ENCODE data around the gene CALB2.

The CALB2 gene

DNA sequence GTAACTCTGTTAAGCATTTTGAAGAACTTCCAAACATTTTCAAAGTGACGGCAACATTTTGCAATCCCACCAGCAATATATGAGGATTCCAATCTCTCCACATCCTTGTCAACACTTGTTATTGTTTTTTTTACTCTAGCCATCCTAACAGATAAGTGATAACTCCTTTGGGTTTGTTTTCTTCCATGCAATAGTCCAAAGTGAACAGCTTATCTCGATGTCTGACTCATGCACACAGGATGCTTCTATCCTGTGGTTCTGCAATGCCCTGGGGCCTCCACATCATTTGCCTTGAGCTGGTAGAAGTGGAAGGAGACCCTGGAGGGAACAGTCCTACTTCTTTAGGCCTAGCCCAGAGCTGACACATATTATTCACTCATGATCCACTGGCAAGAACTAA is 70.4 kb downstream of the CALB2 start:
- no peak for DNase-seq

DNA sequence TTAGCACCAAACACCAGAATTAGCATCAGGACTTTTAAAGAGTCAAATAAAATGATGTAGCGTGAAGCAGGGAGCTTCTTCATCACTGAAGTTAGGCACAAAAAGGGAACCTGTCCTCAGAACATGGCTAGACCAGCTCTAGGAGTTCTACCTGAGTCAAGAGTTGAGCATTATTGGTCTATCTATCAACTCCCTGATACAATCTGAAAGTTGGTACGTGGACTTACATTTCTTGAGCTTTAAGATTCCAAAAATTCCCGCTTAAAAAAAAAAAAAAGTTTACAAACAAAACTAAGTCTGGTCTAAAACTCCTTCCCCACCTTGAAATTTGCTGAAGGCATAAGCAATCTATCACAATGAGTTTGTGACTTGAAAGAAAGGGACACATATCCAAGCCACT is 71.1 kb downstream of the CALB2 start:
- no peak for DNase-seq

DNA sequence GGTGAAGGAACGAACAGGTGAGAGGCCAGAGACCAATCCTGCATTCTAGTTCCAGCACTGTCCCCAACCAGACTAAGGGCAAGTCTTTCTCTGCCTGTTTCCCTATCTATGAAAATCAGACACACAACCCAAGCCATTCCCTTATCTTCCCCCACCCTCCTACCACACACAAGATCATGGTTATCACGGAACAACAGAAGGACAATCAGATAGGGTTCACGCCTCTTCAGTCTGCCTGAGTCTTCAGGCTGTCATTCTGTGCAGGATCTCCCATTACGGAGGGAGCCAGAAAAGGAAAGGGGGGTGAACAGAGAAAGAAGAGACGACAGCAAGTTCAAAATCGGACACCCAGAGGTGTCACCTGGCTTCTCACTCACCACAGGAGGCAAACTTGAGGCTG is 72.2 kb downstream of the CALB2 start:
- no peak for DNase-seq

DNA sequence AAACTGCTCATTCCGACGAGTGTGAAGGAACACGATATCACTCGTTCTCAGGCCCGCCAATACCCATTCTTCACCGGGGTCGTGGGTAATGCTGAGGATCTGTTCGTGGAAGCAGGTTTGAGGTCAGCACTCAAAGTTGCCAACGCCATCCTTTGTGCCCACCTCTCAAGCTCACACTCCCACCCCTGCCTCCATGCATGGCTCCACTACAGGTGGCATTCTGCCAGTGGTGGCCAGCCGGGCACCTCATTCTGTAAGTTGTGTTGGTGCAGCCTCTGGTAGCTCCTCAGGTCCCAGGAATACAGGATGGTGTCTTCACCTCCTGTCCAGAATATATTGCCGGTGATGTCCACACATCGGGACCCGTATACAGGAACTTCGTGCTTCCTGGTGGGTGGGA is 72.7 kb downstream of the CALB2 start:
- no peak for DNase-seq

DNA sequence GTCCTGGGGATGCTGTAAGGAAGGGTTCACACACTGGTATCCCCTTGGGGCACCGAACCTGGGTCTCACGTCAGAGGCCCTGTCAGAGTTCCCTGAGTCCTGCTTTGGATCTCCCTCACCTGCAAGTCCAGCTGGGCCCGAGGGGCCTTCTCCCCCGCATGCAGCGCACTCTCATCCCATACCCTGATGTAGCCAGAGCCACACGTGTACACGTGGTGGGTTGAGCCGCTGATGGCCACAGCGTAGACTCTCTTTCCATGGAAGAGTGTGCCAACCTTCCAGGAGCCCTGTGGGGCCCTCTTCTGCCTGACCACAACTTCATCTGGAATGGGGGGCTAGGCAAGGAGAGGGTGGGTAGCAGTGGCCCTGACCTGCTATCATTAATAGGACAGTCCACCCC is 73.5 kb downstream of the CALB2 start:
- no peak for DNase-seq

DNA sequence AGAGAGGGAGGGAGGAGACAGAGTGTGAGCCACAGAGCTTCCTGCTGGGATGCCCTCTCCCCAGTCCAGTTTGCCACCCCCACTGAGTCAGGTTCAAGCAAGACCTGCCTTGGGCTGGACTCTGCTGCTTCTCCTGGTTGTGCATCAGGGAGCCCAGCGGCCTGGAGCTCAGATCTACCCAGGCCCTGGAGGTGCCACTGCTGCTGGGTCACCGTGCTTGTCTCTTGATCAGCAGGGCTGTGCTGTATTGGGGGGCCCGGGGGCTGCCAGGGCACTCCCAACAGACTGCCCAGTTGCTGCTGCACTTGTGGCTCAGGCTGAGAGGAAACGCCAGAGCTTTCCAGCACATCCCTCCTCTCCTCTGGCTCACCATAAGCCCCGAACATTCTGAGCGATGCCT is 74.4 kb downstream of the CALB2 start:
- DNase-seq = no peak

DNA sequence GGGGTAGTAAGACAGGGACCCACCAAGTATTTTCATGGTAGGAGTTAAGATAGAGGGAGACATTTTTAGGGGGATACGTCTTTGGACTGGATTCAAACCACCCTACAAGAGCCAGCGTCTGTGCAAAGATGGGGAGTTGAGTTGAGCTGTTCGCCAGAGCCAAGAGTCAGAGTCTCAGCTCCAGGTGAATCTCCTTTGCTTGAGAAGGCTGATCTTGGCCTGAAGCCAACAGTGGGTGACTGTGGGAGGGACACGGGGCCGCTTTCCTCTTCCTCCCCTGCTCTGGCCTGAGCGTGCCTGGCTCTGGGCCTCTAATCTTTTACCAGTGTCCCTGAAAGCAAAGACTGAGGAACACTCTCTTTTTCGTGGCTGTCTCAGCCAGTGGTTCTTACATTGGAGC is 78.0 kb downstream of the CALB2 start:
- no peak for DNase-seq

DNA sequence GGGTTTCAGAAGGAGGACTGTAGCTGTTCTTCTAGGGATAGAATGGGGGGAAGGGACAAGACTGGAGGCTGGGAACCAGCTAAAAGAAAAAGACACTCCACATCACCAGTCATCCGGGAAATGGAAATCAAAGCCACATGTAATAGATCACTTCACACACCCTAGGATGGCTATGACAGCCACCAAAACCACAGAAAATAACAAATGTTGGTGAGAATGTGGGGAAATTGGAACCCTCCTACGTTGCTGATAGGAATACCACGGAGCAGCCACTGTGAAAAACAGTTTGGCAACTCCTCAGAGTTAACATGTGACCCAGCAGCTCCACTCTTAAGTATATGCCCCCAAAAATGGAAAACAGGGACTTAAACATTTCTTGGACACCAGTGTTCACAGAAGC is 81.0 kb downstream of the CALB2 start:
- no peak for DNase-seq

Measured in NCI-H1694 (cell line).